ENCODE data around the gene MIX23. TPM values are rescaled to one million over a fixed set of nuclear protein-coding genes. Genes with fewer than 3 reads are reported as not detected.

The MIX23 gene
- total and polyA plus RNA-seq, 2 of the 4 experiments (the other 2 are of a cell fraction), result 10.0 to 26.7 TPM

- Histone ChIP-seq H2BK120ac (ENCODE audit: low read depth, low read length) (no peak overlapping the region), H3K4me1 (ENCODE audit: control insufficient read depth, insufficient read depth, low read length) (no peaks in the 10 kb centered on the region), H3K79me1 (ENCODE audit: low read depth in 1 of 2, low read length in 2 of 2) (peaks cover 0 to 3% of the 10 kb centered on the region in 2 experiments; a peak in 1 of 4 replicates), H3K23ac (ENCODE audit: low read depth, low read length) (no peak overlapping the region), H3K4ac (ENCODE audit: low read depth, low read length) (no peak overlapping the region), H2AK9ac (replicated peaks; ENCODE audit: low read depth, low read length, poor library complexity) (no peak overlapping the region), H3K9me3 (ENCODE audit: control insufficient read depth, insufficient read depth, low read length) (no peaks in the 10 kb centered on the region), H2BK15ac (ENCODE audit: low read depth, low read length) (no peak overlapping the region), H4K5ac (ENCODE audit: low read depth, low read length) (no peak overlapping the region), H4K20me1 (ENCODE audit: insufficient read depth, low read length) (no peaks in the 10 kb centered on the region), H2AFZ (replicated peaks; ENCODE audit: low read length, poor library complexity) (no peak overlapping the region), H3K18ac (ENCODE audit: low read depth, low read length) (no peak overlapping the region), H3K4me3 (ENCODE audit: insufficient read depth, low read depth, low read length) (no peak overlapping the region), H3K4me2 (ENCODE audit: low read depth, low read length) (no peak overlapping the region), H2BK20ac (ENCODE audit: low read depth, low read length) (no peak overlapping the region), H2AK5ac (ENCODE audit: low read depth, low read length) (no peak overlapping the region), H3K36me3 (ENCODE audit: control insufficient read depth, insufficient read depth, low read length) (peaks cover 11% of the 10 kb centered on the region), H3K9me1 (ENCODE audit: insufficient read depth, low read length) (no peaks in the 10 kb centered on the region), H4K91ac (ENCODE audit: insufficient read depth, low read depth, low read length) (no peak overlapping the region), H3K56ac (ENCODE audit: extremely low read depth, insufficient read depth, low read length) (no peak overlapping the region), H3K27ac (ENCODE audit: insufficient read depth, low read length) (no peak overlapping the region), H4K8ac (ENCODE audit: low read depth in 2 of 2, low read length in 2 of 2) (no peak overlapping the region), H3K9ac (ENCODE audit: low read depth, low read length) (no peak overlapping the region), H2BK5ac (ENCODE audit: low read depth, low read length, poor library complexity, severe bottlenecking) (no peak overlapping the region), H3K14ac (replicated peaks; ENCODE audit: low read depth, low read length) (no peak overlapping the region), H3K27me3 (ENCODE audit: control insufficient read depth, insufficient read depth, low read length) (no peaks in the 10 kb centered on the region)
- no peak for ATAC-seq (ENCODE audit: low read depth)
- peak; percentile 61 for DNase-seq
- BruUV-seq (replicated peaks), result no TSS peak
- in situ Hi-C loops (cut with MboI; ENCODE audit: low sequenced_read_pairs) (no loop called here), intact Hi-C loops (cut with micrococcal nuclease) (no loop called here), dilution Hi-C loops (cut with HindIII; ENCODE audit: low sequenced_read_pairs, unreplicated experiment) (no loop called here)
- TF ChIP-seq, protein P1, sequence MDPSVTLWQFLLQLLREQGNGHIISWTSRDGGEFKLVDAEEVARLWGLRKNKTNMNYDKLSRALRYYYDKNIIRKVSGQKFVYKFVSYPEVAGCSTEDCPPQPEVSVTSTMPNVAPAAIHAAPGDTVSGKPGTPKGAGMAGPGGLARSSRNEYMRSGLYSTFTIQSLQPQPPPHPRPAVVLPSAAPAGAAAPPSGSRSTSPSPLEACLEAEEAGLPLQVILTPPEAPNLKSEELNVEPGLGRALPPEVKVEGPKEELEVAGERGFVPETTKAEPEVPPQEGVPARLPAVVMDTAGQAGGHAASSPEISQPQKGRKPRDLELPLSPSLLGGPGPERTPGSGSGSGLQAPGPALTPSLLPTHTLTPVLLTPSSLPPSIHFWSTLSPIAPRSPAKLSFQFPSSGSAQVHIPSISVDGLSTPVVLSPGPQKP (IDR thresholded peaks at IDR 0.05; ENCODE audit: borderline replicate concordance, low read depth, low read length), result no peak
- no peak for TF ChIP-seq POLR2A (IDR thresholded peaks at IDR 0.05; ENCODE audit: low read depth, low read length)
- TF ChIP-seq RAD21 (IDR thresholded peaks at IDR 0.05; ENCODE audit: low read length), result no peak
- no peak for TF ChIP-seq BHLHE40 (IDR thresholded peaks at IDR 0.05; ENCODE audit: low read depth, low read length)
- no peak for TF ChIP-seq MAFK (IDR thresholded peaks at IDR 0.05; ENCODE audit: low read depth, low read length)
- TF ChIP-seq RCOR1 (IDR thresholded peaks at IDR 0.05; ENCODE audit: insufficient replicate concordance, low read length), result no peak
- no peak for TF ChIP-seq FOS (IDR thresholded peaks at IDR 0.05; ENCODE audit: low read depth, low read length)
- TF ChIP-seq SMC3 (IDR thresholded peaks at IDR 0.05; ENCODE audit: low read depth, low read length), result no peak
- CTCF ChIA-PET, result no interaction called here
- 92% methylated on average over 6 of the region's 6 CpGs; no CpG with 5 or more reads in 1 of the 2 experiments for WGBS, 2 experiments (ENCODE audit: extremely low coverage in 2 of 2, insufficient read length in 1 of 2)
- POLR2A ChIA-PET (ENCODE audit: unreplicated experiment), result no interaction called here
Measured at GRCh38 chr3:122403489-122403888, 20.5 kb upstream of the MIX23 start.
